ES-I3 (cell line): ENCODE data around the gene FAM171A1.

Experiments used
- H3K36me3 ChIP-seq: 2 replicates; pipeline ENCODE4 v1.6.1; 2013; ENCODE audit warnings: mild to moderate bottlenecking, low read length, control low read depth, moderate library complexity; ENCODE audit not compliant: insufficient read depth
- H3K4me1 ChIP-seq: 2 replicates; pipeline ENCODE4 v1.6.1; 2013; ENCODE audit warnings: mild to moderate bottlenecking, control low read depth, low read length; ENCODE audit not compliant: insufficient read depth
- H3K9ac ChIP-seq: 2 replicates; pipeline ENCODE4 v1.6.1; 2013; ENCODE audit warnings: low read depth, mild to moderate bottlenecking, low read length, moderate library complexity
- H3K9me3 ChIP-seq: 2 replicates; pipeline ENCODE4 v1.6.1; 2013; ENCODE audit warnings: mild to moderate bottlenecking, low read length, moderate library complexity; ENCODE audit not compliant: control insufficient read depth, insufficient read depth

FAM171A1 gene

DNA sequence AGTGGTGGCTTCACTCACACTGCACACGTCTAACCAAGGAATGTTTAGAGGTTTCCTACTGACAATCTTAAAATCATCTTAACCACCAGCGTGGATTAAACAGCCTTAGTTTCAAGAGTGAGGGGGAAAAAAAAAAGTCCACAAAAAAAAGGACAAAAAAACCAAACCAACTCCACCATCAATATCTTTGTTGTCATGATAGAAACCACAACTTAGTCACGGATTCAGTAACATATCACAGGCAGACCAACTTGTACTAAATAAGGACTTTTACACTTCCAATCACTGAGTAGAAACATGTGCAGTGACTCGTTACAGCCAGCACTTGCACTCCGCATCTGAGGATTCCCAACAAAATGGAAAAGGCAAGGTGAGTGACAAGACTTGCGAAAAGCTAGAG, 46.5 kb downstream of the FAM171A1 start:
- Histone ChIP-seq H3K36me3 (no peaks in the 10 kb centered on the region), H3K9me3 (no peaks in the 10 kb centered on the region), H3K9ac (no peak overlapping the region), H3K4me1 (peaks cover 12% of the 10 kb centered on the region)

DNA sequence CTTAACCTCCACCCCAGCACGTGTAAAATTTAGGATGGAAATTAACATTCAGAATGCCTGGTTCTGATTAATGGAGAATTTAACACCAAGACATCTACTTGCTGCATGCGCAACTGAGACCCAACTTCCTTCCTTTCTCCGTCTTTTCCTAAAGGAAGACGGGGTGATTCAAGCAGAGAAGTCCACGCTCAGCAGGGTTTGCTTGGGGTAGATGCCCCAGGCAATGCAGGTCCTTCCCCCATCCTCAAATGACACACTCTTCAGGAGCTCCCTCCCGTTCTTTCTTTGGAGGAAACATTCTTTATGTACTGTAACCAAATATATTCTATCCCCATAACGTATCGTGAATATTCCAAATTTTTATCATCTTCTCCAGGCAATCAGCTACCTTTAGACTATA, 47.0 kb downstream of the FAM171A1 start:
- Histone ChIP-seq H3K4me1 (peaks cover 12% of the 10 kb centered on the region), H3K9ac (no peak overlapping the region), H3K9me3 (no peaks in the 10 kb centered on the region), H3K36me3 (no peaks in the 10 kb centered on the region)

DNA sequence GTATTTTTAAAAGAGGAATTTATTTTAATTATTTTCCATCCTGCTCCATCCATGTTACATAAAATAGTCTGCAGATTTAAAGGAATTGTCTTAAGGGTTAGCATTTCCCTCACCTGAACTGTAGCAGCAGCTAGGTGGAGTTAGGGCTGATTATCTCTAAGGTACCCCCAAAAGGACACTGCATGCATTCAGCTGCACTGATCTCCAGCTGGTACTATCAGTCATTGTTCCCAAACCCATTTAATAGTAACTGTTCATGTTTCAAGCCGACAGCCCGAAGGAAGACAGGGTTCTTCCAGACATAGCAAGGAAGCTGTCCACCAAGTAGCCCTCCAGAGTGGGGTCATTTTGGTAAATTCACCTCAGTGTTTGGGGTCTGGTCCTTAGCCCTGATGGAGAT, 48.7 kb downstream of the FAM171A1 start:
- H3K4me1 ChIP-seq, result peaks cover 12% of the 10 kb centered on the region
- no peaks in the 10 kb centered on the region for H3K9me3 ChIP-seq
- no peak overlapping the region for H3K9ac ChIP-seq
- no peaks in the 10 kb centered on the region for H3K36me3 ChIP-seq

DNA sequence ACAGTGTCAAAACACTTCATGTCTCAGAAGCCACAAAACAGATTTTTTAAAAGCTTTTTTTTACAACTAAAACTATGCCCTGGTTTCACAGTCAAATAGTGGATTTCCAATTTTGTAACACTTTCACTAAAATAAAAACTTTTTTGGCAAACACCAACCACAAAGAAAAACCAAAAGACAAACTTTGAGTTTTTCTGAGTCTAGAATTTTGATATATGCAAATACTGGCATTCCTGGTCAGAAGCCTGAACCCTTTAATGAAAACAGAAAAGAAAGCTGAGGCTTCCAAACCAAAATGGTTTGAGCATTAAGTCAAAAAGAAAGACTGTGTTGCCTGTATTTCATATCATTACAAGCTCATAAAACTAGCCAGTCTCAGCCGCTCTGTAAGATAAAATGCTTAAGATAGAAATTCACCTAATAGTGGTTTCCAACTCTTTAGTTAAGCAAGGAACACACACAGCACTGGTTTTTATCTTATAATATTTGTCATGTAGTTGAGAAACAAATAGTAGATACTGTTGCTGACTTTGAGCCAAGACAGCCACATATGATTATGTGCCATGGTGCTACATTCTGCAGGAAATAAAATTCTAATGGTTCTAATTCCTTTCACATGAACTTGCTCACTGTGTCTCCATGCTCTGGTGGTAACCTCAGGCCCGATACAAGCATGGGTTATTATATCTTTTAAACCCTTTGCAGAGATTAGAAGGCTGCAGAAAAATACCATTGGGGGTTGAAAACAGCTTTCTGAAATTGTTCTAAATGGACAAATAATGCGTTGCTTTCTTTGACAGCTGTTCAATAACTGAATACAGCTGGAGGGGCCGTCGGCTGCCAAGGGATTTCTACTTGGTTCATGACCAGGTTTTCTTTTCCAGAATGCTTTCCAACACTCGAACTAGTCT, 49.4 kb downstream of the FAM171A1 start:
- no peaks in the 10 kb centered on the region for H3K9me3 ChIP-seq
- H3K9ac ChIP-seq, result no peak overlapping the region
- peaks cover 15% of the 10 kb centered on the region for H3K4me1 ChIP-seq
- no peaks in the 10 kb centered on the region for H3K36me3 ChIP-seq

DNA sequence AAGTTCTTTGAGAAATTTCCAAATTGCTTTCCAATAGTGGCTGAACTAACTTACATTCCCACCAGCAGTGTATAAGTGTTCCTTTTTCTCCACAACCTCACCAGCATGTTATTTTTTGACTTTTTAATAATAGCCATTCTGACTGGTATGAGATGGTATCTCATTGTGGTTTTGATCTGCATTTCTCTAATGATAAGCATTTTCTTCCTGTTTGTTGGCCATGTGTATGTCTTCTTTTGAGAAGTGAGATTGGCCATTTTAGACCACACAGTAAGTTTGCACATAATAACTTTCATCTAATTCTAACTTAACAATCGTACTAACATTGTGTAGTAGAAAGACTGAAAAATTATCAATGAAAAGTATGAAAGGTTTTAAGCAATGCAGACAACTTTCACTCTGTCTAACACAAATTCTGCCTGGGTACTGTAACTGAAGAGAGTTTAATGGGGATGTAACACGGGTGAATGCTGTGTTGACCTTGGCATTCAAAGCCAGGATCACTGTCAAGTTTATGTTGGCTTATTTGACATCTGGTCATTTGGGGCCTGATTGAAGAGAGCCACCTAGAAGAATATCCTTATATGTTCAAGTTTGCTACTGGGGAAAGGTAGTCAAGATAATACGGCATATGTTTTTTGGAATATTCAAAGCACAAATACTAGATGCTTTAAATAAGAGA, 50.4 kb downstream of the FAM171A1 start:
- H3K9ac ChIP-seq, result no peak overlapping the region
- peaks cover 20% of the 10 kb centered on the region for H3K4me1 ChIP-seq
- no peaks in the 10 kb centered on the region for H3K9me3 ChIP-seq
- H3K36me3 ChIP-seq, result no peaks in the 10 kb centered on the region

DNA sequence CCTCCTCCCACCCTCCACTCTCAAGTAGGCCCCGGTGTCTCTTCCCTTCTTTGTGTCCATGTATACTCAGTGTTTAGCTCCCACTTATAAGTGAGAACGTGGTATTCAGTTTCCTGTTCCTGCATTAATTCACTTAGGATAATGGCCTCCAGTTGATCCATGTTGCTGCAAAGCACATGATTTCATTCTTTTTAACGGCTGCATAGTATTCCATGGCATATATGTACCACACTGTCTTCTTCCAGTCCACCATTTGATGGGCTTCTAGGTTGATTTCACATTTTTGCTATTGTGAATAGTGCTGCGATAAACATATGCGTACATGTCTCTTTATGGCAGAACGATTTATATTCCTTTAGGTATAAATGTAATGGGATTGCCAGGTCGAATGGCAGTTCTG, 51.0 kb downstream of the FAM171A1 start:
- no peaks in the 10 kb centered on the region for H3K9me3 ChIP-seq
- H3K4me1 ChIP-seq, result peaks cover 20% of the 10 kb centered on the region
- no peak overlapping the region for H3K9ac ChIP-seq
- no peaks in the 10 kb centered on the region for H3K36me3 ChIP-seq

DNA sequence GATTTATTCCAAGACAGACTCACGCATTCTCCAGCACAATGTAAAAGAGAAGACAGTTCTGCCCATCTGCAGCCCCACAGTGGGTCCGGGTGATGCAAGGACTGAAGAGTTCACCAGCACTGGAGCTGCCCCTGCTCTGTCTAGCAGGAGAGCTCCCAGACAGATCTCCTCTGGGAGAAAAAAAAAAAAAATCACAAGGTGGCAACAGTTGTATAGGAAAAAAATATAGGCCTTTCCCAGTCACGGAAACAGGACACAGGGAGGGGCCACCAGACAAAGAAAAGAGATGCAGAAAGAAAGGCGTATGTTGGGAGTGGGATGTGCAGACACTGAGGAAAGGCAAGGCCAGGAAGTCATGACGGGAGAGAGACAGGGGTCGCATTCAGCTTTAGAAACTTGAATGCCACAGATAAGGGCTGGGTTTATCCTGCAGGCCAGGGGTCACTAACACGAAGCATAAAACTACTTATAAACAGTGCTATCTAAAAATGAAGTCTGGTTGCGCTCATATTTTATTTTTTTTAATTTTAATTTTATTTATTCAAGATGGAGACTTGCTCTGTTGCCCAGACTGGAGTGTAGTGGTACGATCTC, 54.1 kb downstream of the FAM171A1 start:
- Histone ChIP-seq H3K9ac (no peak overlapping the region), H3K4me1 (peaks cover 21% of the 10 kb centered on the region), H3K36me3 (no peaks in the 10 kb centered on the region), H3K9me3 (no peaks in the 10 kb centered on the region)

DNA sequence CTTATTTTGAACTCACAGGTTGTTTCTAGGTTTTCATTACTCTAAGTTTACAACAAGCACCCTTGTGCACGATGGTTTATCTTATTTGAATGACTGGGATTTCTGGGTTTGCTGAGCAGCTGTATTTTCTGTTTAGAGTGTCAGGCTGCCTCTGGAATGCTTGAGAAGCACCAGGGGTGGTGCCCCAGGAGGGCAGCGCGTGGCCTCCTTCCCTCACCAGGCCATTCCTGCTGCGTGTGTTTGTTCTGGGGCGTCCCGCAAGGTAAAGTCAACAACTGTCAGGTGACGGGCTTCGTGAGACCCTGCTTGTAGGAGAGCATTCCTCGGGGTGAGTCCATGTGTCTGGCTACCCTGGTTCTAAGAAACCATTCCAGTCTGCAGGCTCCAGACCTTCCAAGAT, 54.9 kb downstream of the FAM171A1 start:
- peaks cover 25% of the 10 kb centered on the region for H3K4me1 ChIP-seq
- H3K9ac ChIP-seq, result no peak overlapping the region
- no peaks in the 10 kb centered on the region for H3K36me3 ChIP-seq
- H3K9me3 ChIP-seq, result no peaks in the 10 kb centered on the region

DNA sequence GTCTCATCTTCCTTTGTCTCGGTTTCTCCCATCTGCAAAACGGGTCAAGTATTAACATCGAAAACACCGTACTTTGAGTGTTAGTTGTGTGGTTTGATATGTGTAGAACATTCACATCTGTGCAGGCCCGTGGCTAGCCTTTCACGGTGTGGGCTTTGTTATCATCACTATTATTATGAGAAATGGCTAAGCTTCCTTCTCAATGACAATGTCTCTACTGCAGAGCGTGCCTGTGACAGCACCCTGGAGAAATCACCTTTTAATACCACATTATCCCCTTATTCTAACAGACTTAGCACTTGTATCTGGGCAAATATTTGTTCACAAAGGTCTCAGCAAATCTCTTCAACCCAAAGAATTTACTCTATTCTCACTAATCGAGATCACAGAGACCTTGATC, 55.8 kb downstream of the FAM171A1 start:
- no peaks in the 10 kb centered on the region for H3K9me3 ChIP-seq
- peaks cover 25% of the 10 kb centered on the region for H3K4me1 ChIP-seq
- no peaks in the 10 kb centered on the region for H3K36me3 ChIP-seq
- no peak overlapping the region for H3K9ac ChIP-seq

DNA sequence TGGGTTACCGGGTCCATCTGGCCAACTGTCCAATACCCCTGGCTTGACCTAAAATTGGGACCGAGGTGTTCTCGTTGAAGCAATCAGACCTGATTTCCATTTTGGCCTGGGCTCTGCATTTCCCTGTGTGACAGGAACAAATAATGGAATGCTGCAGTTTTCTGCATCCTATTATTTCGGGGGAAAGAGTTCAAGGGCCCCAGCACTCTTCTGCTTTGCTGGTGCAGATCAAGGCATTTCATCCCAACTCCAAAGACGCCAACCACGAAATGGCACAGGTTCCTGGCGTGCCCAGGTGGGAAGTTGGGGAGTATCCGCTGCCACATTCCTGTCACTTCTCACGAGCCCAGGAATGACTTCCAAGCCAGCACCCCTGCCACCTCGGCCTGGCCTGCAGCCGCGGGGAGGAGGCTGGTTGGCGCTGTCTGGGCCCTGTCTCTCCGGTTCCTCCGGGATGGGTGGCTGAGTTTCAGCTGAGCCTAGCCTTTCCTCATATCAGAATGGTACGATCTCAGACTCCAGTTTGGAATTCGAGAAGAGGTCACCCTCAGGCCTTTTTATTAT, 56.5 kb downstream of the FAM171A1 start:
- no peaks in the 10 kb centered on the region for H3K9me3 ChIP-seq
- H3K36me3 ChIP-seq, result no peaks in the 10 kb centered on the region
- peaks cover 25% of the 10 kb centered on the region for H3K4me1 ChIP-seq
- no peak overlapping the region for H3K9ac ChIP-seq

DNA sequence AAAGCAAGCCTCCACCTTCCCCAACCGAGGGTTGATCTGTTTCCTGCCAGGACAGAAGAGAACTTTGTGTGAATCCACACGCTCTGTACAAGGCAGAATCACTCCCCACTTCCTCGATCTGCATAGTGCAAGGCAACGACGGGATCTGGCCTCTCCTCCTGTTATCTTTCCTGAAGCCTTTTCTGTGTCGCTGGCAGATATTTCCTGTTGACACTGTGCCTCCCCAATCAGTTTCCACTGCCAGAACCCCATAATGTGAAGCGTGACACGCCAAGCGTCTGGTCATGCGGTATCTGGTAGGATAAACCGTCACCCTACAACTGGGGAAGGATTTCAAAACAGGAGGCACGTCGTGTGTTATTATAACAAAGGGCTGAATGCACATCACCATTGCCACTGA, 57.2 kb downstream of the FAM171A1 start:
- H3K9ac ChIP-seq, result no peak overlapping the region
- no peaks in the 10 kb centered on the region for H3K9me3 ChIP-seq
- no peaks in the 10 kb centered on the region for H3K36me3 ChIP-seq
- H3K4me1 ChIP-seq, result peaks cover 25% of the 10 kb centered on the region

DNA sequence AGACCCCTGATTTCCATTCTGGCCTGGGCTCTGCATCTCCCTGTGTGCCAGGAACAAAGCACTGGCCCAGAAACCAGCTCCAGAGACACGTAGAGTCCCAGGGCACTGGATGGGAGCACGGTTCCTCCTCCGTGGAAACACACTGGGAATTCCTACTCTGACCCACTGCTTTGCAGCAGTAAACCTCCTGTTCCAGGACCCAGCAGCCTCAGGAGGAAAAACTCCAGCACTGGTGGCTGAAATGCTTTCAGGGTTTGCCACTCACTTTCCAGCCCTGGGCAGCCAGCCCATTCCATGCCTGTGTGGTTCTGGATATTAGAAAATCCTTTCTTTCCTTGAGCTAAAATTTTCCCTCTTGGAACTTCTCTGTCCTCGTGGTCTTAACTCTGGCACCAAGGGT, 58.0 kb downstream of the FAM171A1 start:
- Histone ChIP-seq H3K36me3 (no peaks in the 10 kb centered on the region), H3K9me3 (no peaks in the 10 kb centered on the region), H3K4me1 (peaks cover 25% of the 10 kb centered on the region), H3K9ac (no peak overlapping the region)

DNA sequence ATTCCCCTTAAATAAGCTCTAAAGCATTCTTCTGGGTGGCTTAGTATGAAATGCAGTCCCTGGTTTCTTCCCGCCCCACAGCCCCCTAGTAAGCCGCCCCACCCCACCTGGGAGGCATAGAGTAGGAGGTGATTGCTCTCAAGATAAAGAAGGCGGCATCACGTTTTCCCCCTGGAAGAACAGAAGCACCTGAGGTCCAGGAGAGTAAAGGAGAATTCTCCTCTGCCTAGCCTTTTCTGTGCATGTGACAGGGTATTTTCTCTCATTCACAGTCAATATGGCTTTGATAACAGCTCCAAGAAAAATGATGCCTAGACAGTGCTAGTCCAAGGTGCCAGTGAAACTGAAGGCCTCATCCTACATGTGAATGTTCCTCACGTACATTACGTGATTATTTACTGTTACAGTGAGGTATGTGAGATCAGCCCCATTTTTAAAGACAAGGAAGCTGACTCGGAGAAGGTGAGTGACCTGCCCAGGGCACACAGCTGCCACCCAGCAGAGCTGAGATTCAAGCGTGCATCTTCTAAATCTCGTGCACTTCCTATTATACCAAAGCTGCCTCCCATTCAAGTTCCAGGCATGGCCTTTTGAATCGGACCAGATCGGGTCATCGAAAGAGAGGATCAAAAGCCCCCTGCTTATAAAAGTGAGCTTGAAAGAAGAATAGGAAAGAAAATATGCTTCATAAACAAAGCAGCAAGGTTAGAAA, 59.4 kb downstream of the FAM171A1 start:
- H3K9me3 ChIP-seq, result no peaks in the 10 kb centered on the region
- H3K4me1 ChIP-seq, result peaks cover 22% of the 10 kb centered on the region
- no peak overlapping the region for H3K9ac ChIP-seq
- H3K36me3 ChIP-seq, result no peaks in the 10 kb centered on the region
